Suprapubic skin (tissue), 4 donors: ENCODE data around the gene PRTG.

ENCODE experiments used
- EP300 ChIP-seq: sonication (generic); formaldehyde crosslinking; IDR thresholded peaks from one replicate; pipeline ENCODE4 v1.6.1; 2017; ENCODE audit warnings: antibody characterized with exemption
- POLR2A ChIP-seq, 2 donors: fragments of 450-650 bp; IDR thresholded peaks; one replicate each; pipeline ENCODE4 v1.6.1; 2017; ENCODE audit warnings: antibody characterized with exemption in 2 of 2, mild to moderate bottlenecking in 2 of 2, moderate library complexity in 2 of 2
- POLR2AphosphoS5 ChIP-seq, 3 donors: sonication (generic); formaldehyde crosslinking; IDR thresholded peaks; one replicate each; pipeline ENCODE4 v1.6.1; 2017; ENCODE audit warnings: antibody characterized with exemption in 3 of 3

- TF ChIP-seq POLR2A (IDR thresholded peaks at IDR 0.05) = no peak
- TF ChIP-seq POLR2AphosphoS5 (IDR thresholded peaks at IDR 0.05) = no peak
- TF ChIP-seq EP300 = no peak
These were observed 3.3 kb downstream of the PRTG start for GRCh38 chr15:55739641-55740040.
